Measurements from ENCODE around the gene CD151.

The CD151 gene

DNA sequence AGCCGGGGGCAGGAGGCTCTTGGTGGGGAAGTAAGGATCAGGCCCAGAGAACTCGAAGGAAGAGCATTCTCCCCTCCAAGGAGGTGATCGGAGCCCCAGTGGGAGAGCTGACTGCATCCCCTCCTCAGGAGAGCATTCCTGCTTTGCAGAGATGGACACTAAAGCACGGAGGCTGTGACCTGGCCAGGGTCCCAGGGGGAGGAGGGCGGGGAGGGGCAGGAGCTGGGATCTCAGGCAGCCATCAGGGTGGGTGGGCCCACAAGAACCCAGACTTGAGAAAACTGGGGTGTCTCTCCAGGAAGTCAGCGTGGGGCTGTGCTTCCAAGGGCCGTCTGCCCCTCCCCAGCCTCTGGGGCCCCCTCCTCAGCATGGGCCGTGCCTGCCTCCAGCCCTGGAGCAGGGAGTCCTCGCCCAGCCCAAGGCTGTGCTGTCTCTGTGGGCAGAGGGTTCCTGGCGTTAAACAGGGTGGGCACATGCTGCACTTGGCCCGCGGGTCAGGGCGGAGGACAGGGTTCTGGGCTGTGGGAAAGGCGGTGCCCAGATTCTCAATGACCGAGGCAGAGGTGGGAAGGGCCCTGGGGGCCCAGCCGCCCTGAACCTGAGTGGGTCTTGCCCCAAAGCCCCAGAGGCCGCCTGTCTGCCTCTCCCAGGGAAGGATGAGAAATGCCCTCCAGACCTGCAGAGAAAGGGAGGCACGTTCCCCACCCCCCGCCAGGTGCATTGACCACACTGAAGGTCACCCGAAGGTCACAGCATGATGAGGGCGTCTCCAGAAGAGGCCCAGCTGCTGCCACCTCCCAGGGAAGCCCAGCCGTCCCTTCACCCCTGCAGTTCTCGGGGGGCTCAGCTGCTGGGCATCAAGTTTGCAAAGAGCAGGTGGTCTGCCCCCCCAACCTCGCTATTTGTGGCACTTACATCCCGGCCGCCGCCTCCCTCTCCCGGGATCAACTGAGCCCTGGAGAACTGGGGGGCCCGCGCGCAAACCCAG lies 43.5 kb upstream of the CD151 start:
- TF ChIP-seq, protein P1, sequence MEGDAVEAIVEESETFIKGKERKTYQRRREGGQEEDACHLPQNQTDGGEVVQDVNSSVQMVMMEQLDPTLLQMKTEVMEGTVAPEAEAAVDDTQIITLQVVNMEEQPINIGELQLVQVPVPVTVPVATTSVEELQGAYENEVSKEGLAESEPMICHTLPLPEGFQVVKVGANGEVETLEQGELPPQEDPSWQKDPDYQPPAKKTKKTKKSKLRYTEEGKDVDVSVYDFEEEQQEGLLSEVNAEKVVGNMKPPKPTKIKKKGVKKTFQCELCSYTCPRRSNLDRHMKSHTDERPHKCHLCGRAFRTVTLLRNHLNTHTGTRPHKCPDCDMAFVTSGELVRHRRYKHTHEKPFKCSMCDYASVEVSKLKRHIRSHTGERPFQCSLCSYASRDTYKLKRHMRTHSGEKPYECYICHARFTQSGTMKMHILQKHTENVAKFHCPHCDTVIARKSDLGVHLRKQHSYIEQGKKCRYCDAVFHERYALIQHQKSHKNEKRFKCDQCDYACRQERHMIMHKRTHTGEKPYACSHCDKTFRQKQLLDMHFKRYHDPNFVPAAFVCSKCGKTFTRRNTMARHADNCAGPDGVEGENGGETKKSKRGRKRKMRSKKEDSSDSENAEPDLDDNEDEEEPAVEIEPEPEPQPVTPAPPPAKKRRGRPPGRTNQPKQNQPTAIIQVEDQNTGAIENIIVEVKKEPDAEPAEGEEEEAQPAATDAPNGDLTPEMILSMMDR (IDR thresholded peaks at IDR 0.05; ENCODE audit: extremely low read depth, insufficient read depth, missing control alignments): no peak
- in situ Hi-C loops (cut with MboI; ENCODE audit: low pct_unique_long_range_greater_than_20kb, low sequenced_read_pairs, unreplicated experiment): no loop called here
- no peak for DNase-seq (ENCODE audit: low spot score)

DNA sequence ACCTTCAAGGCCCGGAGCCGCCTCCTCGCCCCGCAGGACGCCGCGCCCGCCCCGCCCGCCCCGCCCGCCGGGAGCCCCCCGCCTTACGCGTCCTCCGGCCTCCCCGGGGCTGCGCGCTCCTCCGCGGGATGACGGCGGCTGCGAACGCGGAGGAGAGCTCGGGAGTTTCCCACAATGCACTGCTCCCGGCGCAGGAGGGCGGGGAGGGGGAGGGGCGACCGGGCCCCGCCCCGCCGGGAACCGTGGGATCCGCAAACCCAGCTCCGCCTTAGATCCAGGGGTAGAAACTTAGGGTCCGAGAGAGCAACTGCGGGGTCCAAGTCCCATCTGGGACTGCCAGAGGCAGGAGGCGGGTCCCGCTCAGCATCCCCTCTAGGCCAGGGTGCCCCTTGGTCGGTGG lies 42.8 kb upstream of the CD151 start, which contains the start of gene CEND1:
Gene CEND1, minus strand, starts transcription at position 148 of the 400 bp plus-strand sequence. CDS start 1,514 bp downstream, outside the sequence.
- TF ChIP-seq, protein P1 (IDR thresholded peaks at IDR 0.05; ENCODE audit: extremely low read depth, insufficient read depth, missing control alignments): no peak
- peak; percentile 78 for DNase-seq (ENCODE audit: low spot score)
- in situ Hi-C loops (cut with MboI; ENCODE audit: low pct_unique_long_range_greater_than_20kb, low sequenced_read_pairs, unreplicated experiment): no loop called here

DNA sequence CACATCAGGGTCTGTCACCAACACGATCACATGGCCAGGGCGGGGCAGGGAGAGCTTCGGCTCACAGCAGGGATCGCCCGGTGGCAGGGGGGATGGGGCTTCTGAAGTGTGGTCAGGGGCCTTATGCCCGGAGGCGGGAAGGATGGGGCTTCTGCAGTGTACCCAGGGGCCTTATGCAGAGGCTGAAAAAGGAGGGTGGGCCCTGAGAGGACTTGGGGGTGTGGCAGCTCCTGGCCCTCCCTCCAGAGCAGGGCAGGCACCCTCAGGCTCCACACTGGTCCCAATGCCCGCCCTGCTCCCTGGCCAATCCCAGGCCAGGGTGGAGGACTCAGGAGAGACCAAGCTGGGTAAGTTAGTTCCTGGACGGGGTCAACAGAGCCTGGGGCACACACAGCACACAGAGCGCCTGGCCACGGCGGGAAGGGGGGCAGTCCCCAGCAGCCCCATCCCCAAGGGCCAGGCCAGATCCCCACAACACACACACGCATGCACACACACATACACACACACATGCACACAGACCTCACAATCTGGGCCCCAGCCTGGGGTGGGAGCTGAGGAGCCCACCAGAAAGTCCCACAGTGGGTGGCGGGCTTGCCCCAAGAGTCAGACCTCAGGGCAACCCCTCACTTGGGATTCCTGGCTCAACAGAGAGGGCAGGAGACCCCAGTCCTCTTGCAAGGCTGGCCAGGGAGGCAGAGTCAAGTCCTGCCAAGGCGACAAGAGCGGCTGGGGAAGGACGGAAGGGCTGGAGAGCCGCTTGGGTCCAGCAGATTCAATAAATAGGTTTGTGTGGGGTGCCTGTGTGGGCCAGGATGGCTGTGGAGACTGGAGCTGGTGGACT lies 41.8 kb upstream of the CD151 start:
- in situ Hi-C loops (cut with MboI; ENCODE audit: low pct_unique_long_range_greater_than_20kb, low sequenced_read_pairs, unreplicated experiment): no loop called here
- TF ChIP-seq, protein P1 (IDR thresholded peaks at IDR 0.05; ENCODE audit: extremely low read depth, insufficient read depth, missing control alignments): no peak
- no peak for DNase-seq (ENCODE audit: low spot score)

DNA sequence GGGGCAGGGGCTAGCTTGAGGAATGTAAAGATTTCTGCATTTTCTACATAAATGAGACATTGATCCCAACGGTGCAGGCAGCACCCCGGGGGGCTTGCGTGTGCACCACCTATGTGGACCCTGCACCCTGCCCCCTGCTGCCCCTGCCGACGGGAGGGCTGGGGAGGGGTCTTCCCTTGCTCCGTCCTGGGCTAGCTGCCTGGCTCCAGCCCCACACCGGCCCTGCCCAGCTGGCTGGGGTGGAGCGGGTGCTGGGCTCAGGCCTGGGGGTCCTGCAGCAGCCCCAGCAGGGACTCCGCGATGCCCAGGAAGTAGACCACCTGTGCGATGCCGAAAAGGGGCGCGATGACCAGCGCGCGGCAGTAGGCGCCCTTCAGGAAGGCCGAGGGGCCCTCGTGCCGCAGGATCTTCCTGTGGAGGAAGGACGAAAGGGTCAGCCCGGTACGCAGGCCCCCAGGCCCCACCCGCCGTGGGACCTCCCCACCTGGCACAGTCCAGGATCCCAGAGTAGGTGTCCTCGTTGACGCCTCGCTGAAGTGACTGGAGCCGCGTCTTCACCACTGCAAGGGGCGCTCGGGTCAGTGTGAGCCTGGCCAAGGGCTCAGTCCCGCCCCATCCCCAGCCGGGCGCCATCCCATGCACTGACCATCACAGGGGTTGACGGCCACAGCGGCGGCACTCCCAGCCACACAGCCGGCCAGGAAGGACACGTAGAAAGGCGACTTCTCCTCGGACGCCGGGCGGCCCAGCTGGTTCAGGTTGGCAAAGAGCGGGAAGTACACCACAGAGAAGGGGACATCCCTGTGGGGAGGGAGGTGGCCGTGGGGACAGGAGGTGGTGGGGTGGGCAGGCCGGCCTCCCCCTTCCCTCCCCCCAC lies 40.9 kb upstream of the CD151 start:
- TF ChIP-seq, protein P1 (IDR thresholded peaks at IDR 0.05; ENCODE audit: extremely low read depth, insufficient read depth, missing control alignments): no peak
- in situ Hi-C loops (cut with MboI; ENCODE audit: low pct_unique_long_range_greater_than_20kb, low sequenced_read_pairs, unreplicated experiment): no loop called here
- DNase-seq (ENCODE audit: low spot score): no peak

DNA sequence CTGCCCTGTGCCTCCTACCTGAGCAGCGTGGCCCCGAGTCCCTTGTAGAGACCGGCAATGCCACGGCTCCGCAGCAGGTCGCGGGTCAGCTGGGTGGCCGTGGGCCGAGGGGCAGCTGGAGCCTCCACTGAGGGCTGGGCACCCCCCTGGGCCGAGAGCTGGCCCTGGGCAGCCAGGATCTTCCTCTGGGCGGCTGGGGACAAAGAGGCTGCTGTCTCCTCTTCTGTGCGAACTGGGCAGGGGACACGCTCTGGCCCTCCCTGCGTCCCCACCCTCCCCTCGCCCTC lies 40.3 kb upstream of the CD151 start:
- no peak for DNase-seq (ENCODE audit: low spot score)
- in situ Hi-C loops (cut with MboI; ENCODE audit: low pct_unique_long_range_greater_than_20kb, low sequenced_read_pairs, unreplicated experiment): no loop called here
- TF ChIP-seq, protein P1 (IDR thresholded peaks at IDR 0.05; ENCODE audit: extremely low read depth, insufficient read depth, missing control alignments): no peak

DNA sequence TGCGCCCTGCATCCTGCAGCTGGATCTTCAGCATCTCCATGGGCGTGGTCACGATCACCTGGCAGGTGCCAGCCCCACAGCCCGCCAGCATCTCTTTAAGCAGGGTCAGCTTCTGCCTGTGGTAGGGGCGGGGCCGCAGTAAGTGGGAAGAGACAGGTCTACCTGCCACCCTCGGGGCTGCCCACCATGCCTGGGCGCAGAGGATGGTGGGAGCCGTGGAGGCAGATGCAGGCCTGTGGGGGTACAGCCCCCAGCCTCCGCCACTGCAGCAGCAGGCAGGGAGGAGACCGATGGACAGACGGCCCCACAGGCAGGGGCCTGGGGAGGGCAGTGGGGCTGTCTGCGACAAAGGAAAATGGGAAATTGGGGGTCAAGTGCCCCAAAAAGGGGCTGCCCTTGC lies 39.9 kb upstream of the CD151 start:
- TF ChIP-seq, protein P1 (IDR thresholded peaks at IDR 0.05; ENCODE audit: extremely low read depth, insufficient read depth, missing control alignments): no peak
- no peak for DNase-seq (ENCODE audit: low spot score)
- in situ Hi-C loops (cut with MboI; ENCODE audit: low pct_unique_long_range_greater_than_20kb, low sequenced_read_pairs, unreplicated experiment): no loop called here

All from GM13977 (cell line).